Stimulated activated naive CD4-positive, alpha-beta T cell treated with Interleukin-2 at 50 U/mL for 16 hours (primary cell): Measurements from ENCODE around the gene PTPRJ.
"Not testable (repeated sequence)": the region's sequence is repeated elsewhere in the genome, so short reads cannot be mapped to it uniquely, and the experiment has no call there.

Experiments
- DNase-seq: peaks from one replicate; lab custom pipeline; 2025; lab: John Stamatoyannopoulos, UW

The PTPRJ gene

DNA sequence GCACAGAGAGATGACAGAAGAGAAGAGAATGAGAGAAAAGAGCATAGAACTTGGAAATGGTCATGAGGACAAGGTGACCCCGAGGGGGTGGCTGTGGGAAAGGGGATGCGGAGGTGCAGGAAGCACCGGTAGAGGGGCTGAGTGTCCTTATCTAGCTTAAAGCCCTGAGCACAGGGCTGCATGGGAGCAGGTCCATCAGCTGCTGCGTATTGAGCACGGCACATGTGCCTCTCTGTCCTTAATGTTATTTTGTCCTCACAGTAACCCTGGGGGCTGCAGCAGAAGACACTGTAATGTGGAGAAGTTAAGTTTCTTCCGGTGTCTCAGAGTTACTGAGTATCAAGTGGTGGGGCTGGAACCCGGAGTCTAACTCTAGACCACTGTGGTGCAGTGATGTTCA, 141.9 kb downstream of the PTPRJ start:
- DNase-seq: no peak

GRCh38 chr11:48122656-48123055, 142.3 kb downstream of the PTPRJ start:
- DNase-seq: no peak

GRCh38 chr11:48123254-48123875, 143.0 kb downstream of the PTPRJ start:
- DNase-seq: no peak

DNA sequence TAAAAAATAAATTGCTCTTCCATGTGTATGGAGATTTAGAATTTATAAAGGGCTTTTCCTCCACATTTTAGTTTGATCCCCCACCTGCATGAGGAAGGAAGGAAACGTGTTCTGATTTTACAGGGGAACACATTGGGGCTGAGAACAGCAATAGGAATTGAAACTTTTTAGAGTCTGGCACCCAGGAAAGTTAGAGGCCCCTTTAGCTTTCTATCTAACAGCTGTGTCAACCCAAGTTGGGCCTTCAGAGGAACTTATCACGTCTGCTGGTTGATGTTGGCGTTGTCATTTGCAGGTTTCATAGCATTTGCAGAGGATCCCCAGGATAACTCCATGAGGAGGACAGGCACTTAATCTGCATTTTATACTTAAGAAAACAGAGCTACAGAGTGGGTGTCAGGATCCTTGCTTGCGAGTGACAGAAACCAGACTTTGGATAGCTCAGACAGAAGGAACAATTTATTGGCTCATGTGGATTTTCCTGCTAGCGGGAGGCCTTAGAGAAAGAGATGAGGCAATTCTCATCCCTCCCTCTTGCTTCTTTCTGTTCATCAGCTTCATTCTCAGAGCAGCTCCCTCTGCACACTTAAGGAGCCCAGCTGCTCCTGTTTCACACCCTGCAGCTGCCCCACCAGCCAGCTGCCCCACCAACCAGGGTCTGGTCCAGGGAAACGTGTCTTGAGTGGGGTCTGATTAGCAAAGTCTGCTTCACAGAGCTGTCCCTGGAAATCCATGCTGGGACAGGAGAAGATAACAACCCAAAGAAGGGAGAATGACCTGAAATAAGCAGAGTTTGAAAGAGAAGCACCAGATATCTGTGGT, 143.8 kb downstream of the PTPRJ start:
- no peak for DNase-seq

DNA sequence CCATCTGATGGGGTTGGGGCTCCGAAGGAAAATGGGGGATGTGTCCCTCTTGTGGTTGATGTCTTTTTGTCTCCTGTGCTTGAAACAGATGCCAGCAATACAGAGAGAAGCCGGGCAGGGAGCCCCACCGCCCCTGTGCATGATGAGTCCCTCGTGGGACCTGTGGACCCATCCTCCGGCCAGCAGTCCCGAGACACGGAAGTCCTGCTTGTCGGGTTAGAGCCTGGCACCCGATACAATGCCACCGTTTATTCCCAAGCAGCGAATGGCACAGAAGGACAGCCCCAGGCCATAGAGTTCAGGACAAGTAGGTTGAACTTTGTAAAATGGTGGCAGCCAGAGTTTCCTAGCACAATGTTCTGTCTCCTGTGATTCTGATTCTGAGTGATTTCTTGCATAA, 144.5 kb downstream of the PTPRJ start:
- no peak for DNase-seq

DNA sequence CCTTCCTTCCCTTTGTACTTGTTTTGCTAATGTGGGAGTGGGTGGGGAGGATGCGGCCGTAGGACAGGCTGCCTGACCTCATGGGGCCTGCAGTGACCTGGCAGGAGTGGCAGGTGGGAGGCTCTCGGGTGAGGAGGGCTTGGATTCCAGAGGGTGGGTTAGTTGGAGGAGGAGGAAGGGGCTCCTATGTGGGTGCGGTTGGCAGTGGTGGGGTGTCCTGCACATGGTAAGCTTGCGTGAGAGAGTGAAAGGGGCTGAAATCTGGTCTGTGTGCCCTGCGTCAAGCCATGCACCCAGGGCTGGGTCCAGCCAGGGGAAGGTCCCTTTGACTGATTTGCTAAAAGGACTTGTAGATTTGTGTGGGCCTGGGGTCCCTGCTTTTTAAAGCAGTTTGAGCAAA, 145.5 kb downstream of the PTPRJ start:
- DNase-seq: no peak

DNA sequence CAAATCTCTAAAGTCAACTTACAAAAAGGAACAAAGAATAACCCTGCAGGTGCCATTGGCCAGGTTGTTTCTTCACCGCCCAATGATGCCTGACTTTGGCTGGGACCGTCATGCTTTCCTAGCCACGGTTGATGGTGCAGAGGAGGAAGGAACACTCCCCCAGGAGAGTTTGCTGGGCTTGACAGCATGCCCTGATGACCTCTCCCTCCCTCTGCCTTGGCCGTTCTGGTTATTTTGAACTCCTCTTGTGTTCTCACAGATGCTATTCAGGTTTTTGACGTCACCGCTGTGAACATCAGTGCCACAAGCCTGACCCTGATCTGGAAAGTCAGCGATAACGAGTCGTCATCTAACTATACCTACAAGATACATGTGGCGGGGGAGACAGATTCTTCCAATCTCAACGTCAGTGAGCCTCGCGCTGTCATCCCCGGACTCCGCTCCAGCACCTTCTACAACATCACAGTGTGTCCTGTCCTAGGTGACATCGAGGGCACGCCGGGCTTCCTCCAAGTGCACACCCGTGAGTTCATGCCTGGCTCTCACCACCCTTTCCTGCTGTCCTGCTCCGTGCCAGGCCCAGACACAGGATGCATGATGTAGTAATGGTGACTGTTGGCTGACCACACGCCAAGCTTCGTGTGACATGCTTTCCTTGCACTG, 147.3 kb downstream of the PTPRJ start:
- no peak for DNase-seq

- DNase-seq: no peak
Measured at GRCh38 chr11:48129697-48130395, 149.5 kb downstream of the PTPRJ start.

GRCh38 chr11:48134221-48134922, 154.0 kb downstream of the PTPRJ start:
- no peak for DNase-seq

DNA sequence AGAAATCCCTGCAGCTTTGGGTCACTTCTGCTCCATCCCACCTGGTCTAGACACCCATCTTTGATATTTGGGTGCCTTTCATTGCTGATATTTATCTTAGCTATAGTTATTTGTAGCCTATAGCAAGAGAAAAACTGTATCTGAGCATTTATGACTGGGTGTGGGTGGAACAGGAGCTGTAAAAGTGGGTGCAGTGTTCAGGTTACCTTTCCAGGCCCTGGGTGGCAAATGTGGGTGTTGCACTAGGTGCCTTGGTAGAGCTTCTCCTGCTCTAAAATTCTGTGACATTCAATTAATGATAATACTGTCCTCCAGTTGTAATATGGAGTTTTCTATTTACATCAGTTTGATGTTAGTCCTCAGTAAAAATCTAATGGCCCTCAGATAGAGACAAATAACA, 157.9 kb downstream of the PTPRJ start:
- DNase-seq: no peak

DNA sequence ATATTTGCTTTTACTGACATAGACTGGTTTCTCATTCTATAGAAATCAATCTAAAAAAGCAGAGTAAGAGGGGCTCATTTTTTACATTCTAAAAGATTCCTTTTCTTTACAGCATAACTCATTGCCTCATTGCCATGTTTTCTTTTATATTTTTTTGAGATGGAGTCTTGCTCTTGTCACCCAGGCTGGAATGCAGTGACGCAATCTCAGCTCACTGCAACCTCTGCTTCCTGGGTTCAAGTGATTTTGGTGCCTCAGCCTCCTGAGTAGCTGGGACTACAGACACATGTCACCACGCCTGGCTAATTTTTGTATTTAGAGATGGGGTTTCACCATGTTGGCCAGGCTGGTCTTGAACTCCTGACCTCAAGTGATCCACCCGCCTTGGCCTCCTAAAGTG, 159.5 kb downstream of the PTPRJ start:
- DNase-seq: not testable (repeated sequence)

- DNase-seq: no peak
Measured at GRCh38 chr11:48141475-48142122, 161.2 kb downstream of the PTPRJ start.

DNA sequence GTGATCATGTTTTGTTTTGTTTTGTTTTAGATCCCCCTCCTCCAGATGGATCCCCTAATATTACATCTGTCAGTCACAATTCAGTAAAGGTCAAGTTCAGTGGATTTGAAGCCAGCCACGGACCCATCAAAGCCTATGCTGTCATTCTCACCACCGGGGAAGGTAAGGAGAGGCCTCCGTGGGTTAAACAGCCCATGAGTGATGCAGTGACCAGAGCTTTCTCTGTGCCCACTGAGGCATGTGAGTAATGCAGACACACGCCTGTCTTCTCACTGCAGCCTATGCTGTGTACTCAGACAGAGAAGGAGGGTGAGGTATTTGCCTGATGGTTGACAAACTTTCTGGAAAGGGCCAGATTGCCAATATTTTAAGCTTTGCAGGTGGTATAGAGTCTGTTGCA, 162.5 kb downstream of the PTPRJ start:
- no peak for DNase-seq

DNA sequence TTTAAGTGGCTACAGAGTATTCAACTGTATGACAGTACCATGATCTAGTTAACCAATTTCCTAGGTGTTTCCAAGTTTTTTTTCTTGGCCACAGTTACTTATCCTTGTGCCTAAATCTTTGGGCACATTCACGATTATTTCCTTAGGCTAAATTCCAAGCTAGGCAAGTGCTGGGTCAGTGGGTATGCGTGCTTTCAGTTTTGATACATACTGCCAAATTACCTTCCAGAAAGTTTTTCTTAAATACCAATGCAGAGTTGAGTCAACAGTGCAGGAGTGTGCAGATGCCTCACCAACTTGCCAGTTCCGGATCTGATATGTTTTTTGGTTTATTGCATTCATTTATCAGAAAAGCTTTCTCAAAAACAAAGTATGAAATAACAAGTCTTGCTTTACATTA, 168.4 kb downstream of the PTPRJ start:
- no peak for DNase-seq

DNA sequence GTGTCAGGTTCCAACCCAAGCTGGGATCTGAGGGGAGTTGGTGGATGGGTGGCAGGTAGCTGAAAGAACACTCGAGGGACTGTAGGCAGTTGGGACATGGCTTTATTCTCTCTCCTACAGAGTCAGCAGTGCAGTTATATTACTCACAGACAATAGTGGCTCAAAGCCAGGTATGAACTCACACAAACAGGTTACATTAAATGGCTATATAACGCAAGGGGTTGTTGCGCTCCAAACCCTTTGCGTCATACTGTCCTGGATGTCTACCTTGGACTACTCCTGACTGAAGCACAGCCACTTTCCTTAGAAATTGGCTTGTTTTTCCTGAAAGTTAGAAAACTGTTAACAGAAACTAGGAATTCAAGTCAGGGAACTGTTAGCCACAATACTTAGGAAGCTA, 169.9 kb downstream of the PTPRJ start:
- DNase-seq: no peak

GRCh38 chr11:48154151-48154550, 173.8 kb downstream of the PTPRJ start:
- no peak for DNase-seq

DNA sequence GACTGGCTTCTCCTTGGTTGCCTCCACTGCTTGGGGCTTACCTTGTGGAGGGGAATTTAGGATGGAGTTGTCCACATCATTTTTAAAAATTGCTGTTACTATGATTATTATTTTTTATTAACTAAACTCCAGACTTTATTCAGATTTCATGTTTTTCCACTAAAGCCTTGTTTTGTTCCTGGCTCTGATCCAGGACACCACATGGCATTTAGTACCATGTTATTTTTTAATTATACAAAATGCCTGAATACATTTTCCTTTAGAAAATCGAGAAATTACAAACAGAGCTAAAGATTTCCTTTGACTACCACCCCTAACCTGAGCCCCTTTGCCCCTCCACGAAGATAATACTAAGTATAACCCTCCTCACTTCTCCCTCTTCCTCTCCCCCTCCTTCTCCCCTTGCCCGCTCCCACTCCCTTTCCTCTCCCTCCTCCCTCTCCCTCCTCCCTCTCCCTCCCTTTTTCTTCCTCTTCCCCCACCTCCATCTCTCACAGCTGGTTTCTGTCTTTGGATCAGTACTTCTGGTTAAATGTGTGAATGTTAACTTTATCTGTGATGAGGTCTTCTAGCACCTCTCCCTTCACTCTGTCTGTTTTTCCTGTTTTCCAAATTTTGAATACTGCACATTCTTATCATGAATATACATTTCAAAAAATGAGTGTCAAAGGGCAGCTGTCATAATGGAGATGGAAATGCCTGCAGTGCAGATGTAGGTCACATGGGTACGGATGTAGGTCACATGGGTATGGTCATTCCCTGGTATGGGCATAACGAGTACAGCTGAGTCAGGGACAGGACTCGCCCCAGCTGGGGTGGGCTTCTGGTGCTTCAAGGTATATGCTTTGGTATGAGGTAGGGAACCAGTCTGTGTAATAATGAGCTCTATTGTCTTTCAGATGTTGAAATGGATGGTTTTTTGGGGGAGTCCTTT, 181.9 kb downstream of the PTPRJ start:
- no peak for DNase-seq

GRCh38 chr11:48162885-48163268, 182.5 kb downstream of the PTPRJ start:
- DNase-seq: no peak

DNA sequence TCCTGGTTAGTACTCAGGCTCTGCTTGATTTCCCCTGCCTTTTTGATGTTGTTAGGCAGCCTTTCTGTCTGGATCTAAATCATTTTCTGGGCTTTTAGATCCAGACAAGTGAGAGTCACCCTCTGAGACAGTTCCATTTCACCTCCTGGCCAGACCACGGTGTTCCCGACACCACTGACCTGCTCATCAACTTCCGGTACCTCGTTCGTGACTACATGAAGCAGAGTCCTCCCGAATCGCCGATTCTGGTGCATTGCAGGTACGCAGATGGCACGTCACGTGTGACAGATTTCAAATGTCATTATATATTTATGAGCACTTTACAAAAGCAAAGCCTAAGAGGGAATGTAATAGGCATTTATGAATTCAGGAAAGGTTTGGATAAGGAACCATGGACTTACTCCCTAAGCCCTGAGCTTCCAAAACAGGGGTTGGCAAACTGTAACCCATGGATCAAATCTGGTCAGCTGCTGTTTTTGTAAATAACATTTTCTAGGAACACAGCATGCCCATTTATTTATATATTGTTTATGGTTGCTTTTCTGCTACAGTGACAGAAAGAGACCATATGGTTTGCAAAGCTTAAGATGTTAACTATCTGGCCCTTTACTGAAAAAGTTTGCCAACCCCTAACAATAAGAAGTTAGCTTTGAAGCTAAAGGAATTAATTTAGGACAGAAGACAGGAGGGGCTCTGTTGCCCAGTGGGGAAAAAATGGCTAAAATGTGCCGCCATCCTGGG, 183.2 kb downstream of the PTPRJ start:
- no peak for DNase-seq

DNA sequence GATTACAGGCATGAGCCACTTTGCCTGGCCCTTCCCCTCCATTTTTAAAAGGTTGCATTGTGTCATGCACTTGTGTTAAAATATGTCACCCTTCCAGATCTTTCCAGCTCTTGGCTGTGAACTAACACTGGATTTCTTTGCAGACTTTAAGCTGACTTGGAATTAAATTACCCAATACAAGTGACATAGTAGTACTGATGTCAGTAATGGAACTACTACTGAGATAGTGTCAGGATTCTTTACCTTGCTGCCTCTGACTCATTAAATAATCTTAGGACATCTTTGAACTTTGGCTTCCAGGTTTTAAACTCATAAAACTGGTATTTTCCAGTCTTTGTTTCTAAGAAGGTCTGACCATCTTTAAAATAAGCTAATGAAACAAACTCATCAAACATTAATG, 184.5 kb downstream of the PTPRJ start:
- DNase-seq: no peak
